B cell (primary cell): Measurements from ENCODE around the gene SP6. TPM values are rescaled to one million over a fixed set of nuclear protein-coding genes. Genes with fewer than 3 reads are reported as not detected.

Experiments
- ATAC-seq: fragments of 200-7000 bp; cut with Tn5 transposase; one replicate; pipeline ENCODE4 v1.10.0; 2021; ENCODE audit warnings: low read depth, mild to moderate bottlenecking, moderate number of reproducible peaks, moderate library complexity
- CTCF ChIA-PET: fragments of 350-600 bp; sonication (Branson Sonifier 250); formaldehyde crosslinking; loops from one replicate; lab custom pipeline; 2021; ENCODE audit warnings: antibody characterized with exemption, inconsistent platforms; lab: Charles Lee
- POLR2A ChIA-PET: fragments of 350-600 bp; sonication (Branson Sonifier 250); formaldehyde crosslinking; loops from one replicate; lab custom pipeline; 2021; ENCODE audit warnings: antibody characterized with exemption; lab: Charles Lee
- DNase-seq: peaks from one replicate; pipeline ENCODE4 v3.0.0; 2013
- H2AFZ ChIP-seq: 2 replicates; pipeline ENCODE4 v1.6.1; 2012; ENCODE audit warnings: mild to moderate bottlenecking, low read depth, low read length; ENCODE audit not compliant: insufficient read depth, poor library complexity, severe bottlenecking
- H3K27ac ChIP-seq, 2 donors: 1 replicate in 1 of 2; 2 replicates in 1 of 2; pipeline ENCODE4 v1.5.1; 2012 to 2013; ENCODE audit warnings: low read length in 2 of 2, mild to moderate bottlenecking in 2 of 2, moderate library complexity in 1 of 2
- H3K27me3 ChIP-seq, 4 experiments: fragments of 200-600 bp in 1 of 4; sonication (generic) in 1 of 4; replicated peaks in 1 of 4; 1 replicate in 2 of 4; 2 replicates in 2 of 4; pipeline versions ENCODE4 v1.6.1 to v1.7.0; 2013 to 2016; ENCODE audit warnings: low read length in 3 of 4, mild to moderate bottlenecking in 2 of 4, mixed read lengths in 1 of 4, moderate library complexity in 1 of 4; ENCODE audit not compliant: insufficient read depth in 4 of 4, control insufficient read depth in 3 of 4; ENCODE audit errors: control extremely low read depth in 1 of 4
- H3K36me3 ChIP-seq, 2 experiments: replicated peaks in 1 of 2; 1 replicate in 1 of 2; 2 replicates in 1 of 2; pipeline versions ENCODE4 v1.6.1 to v1.7.1; 2013; ENCODE audit warnings: low read length in 1 of 2; ENCODE audit not compliant: insufficient read depth in 2 of 2, control insufficient read depth in 1 of 2; ENCODE audit errors: control extremely low read depth in 1 of 2, extremely low read depth in 1 of 2
- H3K4me1 ChIP-seq, 2 donors: fragments of 200-600 bp in 1 of 2; sonication (generic) in 1 of 2; 1 replicate in 1 of 2; 2 replicates in 1 of 2; pipeline versions ENCODE4 v1.5.1 to v1.6.1; 2013 to 2017; ENCODE audit warnings: low read length in 2 of 2; ENCODE audit not compliant: control insufficient read depth in 2 of 2, insufficient read depth in 2 of 2
- H3K4me2 ChIP-seq: replicated peaks from 2 replicates; pipeline ENCODE3; 2012; ENCODE audit warnings: mild to moderate bottlenecking, low read depth, low read length; ENCODE audit not compliant: poor library complexity, severe bottlenecking
- H3K4me3 ChIP-seq, 5 experiments: fragments of 200-600 bp in 1 of 5; sonication (generic) in 1 of 5; 1 replicate in 3 of 5; 2 replicates in 2 of 5; pipeline versions ENCODE4 v1.5.1 to v1.7.0; 2011 to 2016; ENCODE audit warnings: low read length in 4 of 5, mild to moderate bottlenecking in 4 of 5, low read depth in 2 of 5, control low read depth in 1 of 5, moderate library complexity in 1 of 5; ENCODE audit not compliant: insufficient read depth in 1 of 5; ENCODE audit errors: control extremely low read depth in 1 of 5, extremely low read depth in 1 of 5
- H3K79me2 ChIP-seq: fragments of 200-600 bp; sonication (generic); one replicate; pipeline ENCODE4 v1.6.0; 2016; ENCODE audit warnings: low read length; ENCODE audit not compliant: control insufficient read depth, insufficient read depth
- H3K9ac ChIP-seq: fragments of 200-600 bp; sonication (generic); 2 replicates; pipeline ENCODE4 v1.6.1; 2017; ENCODE audit warnings: mild to moderate bottlenecking, low read length, moderate library complexity
- H3K9me3 ChIP-seq, 3 donors: one replicate each; pipeline versions ENCODE4 v1.6.1 to v1.7.1; 2013; ENCODE audit warnings: low read length in 2 of 3; ENCODE audit not compliant: control insufficient read depth in 2 of 3, insufficient read depth in 1 of 3; ENCODE audit errors: control extremely low read depth in 1 of 3
- H4K20me1 ChIP-seq: 2 replicates; pipeline ENCODE4 v1.6.0; 2012; ENCODE audit warnings: mild to moderate bottlenecking, low read length; ENCODE audit not compliant: insufficient read depth, control insufficient read depth, poor library complexity, severe bottlenecking
- H3K27ac Mint-ChIP-seq: one replicate; pipeline ENCODE4 v1.8.0; 2021; ENCODE audit warnings: mixed read lengths
- H3K27me3 Mint-ChIP-seq: one replicate; pipeline ENCODE4 v1.8.0; 2021; ENCODE audit warnings: mixed read lengths
- H3K4me1 Mint-ChIP-seq: one replicate; pipeline ENCODE4 v1.8.0; 2021; ENCODE audit warnings: mixed read lengths
- H3K4me3 Mint-ChIP-seq: one replicate; pipeline ENCODE4 v1.8.0; 2021; ENCODE audit warnings: mixed read lengths
- H3K9me3 Mint-ChIP-seq: one replicate; pipeline ENCODE4 v1.8.0; 2022; ENCODE audit warnings: mixed read lengths; ENCODE audit not compliant: insufficient read depth
- EZH2 ChIP-seq: IDR thresholded peaks from 2 replicates; pipeline ENCODE4 v1.6.1; 2012; ENCODE audit warnings: borderline replicate concordance, low read depth, mild to moderate bottlenecking, moderate library complexity, low read length; ENCODE audit not compliant: insufficient read depth, poor library complexity, severe bottlenecking
- WGBS: methylation state at CpG from one replicate; pipeline ENCODE4 v1.1.5; 2013; ENCODE audit warnings: missing lambda C conversion rate; ENCODE audit not compliant: insufficient coverage; 5-methylcytosine and 5-hydroxymethylcytosine counted together
- intact Hi-C: fragments of 100-400 bp; cut with micrococcal nuclease; formaldehyde crosslinking; loops from one replicate; pipeline ENCODE4 v1.10.0; 2022
- polyA plus RNA-seq: library from polyadenylated mRNA; depleted of rRNA; stranded (reverse); fragments of >200 nt; gene quantifications from 2 replicates; pipeline ENCODE4 v1.2.3, GENCODE V29; 2012
- total RNA-seq, 2 donors: library from RNA; stranded (reverse); fragments of 120-200 nt in 1 of 2; gene quantifications; 1 replicate in 1 of 2; 2 replicates in 1 of 2; pipeline versions ENCODE4 v1.2.3 to v1.2.4, GENCODE V29; 2013 to 2022
- TF ChIP-seq, protein P1 (sequence below): fragments of 200-600 bp; IDR thresholded peaks from one replicate; pipeline ENCODE4 v1.8.0; 2022; ENCODE audit warnings: antibody characterized with exemption, mild to moderate bottlenecking

Gene SP6
- total and polyA plus RNA-seq, 2 donors (not counting 1 experiment from before 2014, with no cell fraction given): 0.04 TPM; not detected in 1

DNA sequence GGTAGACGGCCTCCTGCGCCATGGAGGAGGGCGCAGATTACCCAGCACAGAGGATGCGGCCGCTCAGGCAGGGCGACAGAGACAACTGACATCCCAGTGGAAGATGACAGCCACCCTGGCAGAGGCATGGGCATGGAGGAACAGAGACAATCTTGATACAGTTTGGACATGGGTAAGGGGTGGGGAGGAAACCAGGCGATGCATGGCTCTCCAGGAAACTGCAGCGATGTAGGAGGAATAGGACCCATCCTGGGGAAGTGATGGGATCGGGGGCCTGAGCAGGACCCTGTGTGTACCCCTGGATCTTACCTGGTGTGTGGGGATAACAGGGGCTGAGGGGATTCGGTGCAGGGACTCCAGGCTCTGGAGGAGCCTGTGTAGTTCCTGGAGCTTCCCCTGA is 34.0 kb downstream of the SP6 start:
- ChIA-PET POLR2A (no interaction called here), CTCF (no interaction called here)
- no peak overlapping the region for H3K4me3 Mint-ChIP-seq
- H4K20me1 ChIP-seq: no peaks in the 10 kb centered on the region
- H2AFZ ChIP-seq: no peak overlapping the region
- H3K9ac ChIP-seq: no peak overlapping the region
- intact Hi-C loops: no loop called here
- H3K36me3 ChIP-seq: peaks cover 0 to 60% of the 10 kb centered on the region in 2 experiments
- H3K4me1 Mint-ChIP-seq: peaks cover 21% of the 10 kb centered on the region
- DNase-seq (no peak), ATAC-seq (no peak)
- H3K27me3 ChIP-seq: no peaks in the 10 kb centered on the region
- WGBS: 98% methylated on average over 10 of the region's 10 CpGs
- no peak overlapping the region for H3K4me3 ChIP-seq
- H3K79me2 ChIP-seq: peaks cover 3% of the 10 kb centered on the region
- TF ChIP-seq, protein P1, sequence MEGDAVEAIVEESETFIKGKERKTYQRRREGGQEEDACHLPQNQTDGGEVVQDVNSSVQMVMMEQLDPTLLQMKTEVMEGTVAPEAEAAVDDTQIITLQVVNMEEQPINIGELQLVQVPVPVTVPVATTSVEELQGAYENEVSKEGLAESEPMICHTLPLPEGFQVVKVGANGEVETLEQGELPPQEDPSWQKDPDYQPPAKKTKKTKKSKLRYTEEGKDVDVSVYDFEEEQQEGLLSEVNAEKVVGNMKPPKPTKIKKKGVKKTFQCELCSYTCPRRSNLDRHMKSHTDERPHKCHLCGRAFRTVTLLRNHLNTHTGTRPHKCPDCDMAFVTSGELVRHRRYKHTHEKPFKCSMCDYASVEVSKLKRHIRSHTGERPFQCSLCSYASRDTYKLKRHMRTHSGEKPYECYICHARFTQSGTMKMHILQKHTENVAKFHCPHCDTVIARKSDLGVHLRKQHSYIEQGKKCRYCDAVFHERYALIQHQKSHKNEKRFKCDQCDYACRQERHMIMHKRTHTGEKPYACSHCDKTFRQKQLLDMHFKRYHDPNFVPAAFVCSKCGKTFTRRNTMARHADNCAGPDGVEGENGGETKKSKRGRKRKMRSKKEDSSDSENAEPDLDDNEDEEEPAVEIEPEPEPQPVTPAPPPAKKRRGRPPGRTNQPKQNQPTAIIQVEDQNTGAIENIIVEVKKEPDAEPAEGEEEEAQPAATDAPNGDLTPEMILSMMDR: no peak
- no peak for TF ChIP-seq EZH2
- H3K27me3 Mint-ChIP-seq: no peaks in the 10 kb centered on the region
- no peak overlapping the region for H3K27ac ChIP-seq
- no peak overlapping the region for H3K27ac Mint-ChIP-seq
- no peaks in the 10 kb centered on the region for H3K9me3 ChIP-seq
- H3K9me3 Mint-ChIP-seq: no peaks in the 10 kb centered on the region
- peaks cover 10 to 15% of the 10 kb centered on the region in 2 donors for H3K4me1 ChIP-seq
- H3K4me2 ChIP-seq: no peak overlapping the region

DNA sequence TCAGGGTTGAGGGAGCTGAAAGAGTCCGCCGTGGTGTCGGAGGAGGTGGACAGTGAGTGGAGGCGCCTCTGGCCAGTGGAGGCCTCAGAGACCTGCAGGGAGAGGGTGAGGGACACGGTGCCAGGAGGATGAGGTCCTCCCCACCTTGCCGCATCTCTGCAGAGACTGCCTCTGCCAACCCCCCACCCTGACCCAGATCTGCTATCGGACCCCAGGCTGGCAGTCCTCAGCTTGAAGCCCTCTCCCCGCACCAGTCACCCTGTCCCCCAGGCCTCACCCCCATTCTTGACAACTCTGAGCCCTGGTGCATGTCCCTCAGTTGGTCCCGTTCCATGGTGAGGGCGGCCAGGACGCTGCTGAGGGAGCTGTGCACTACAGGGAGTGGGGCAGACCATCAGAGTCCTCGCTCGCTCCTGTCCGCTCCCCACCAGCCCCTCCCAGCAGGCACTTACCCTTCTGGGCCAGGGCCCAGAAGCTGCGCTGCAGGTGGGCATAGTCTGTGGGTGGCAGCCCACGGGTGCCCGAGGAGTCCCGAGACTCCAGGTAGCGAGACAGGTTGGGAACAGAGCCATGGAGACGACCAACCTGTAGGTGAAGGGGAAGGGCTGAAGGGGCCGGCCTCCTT is 34.7 kb downstream of the SP6 start:
- ChIA-PET POLR2A (no interaction called here), CTCF (no interaction called here)
- TF ChIP-seq, protein P1: no peak
- TF ChIP-seq EZH2: no peak
- H3K27ac Mint-ChIP-seq: no peak overlapping the region
- no peaks in the 10 kb centered on the region for H3K9me3 Mint-ChIP-seq
- H3K4me3 Mint-ChIP-seq: no peak overlapping the region
- intact Hi-C loops: no loop called here
- H3K4me1 Mint-ChIP-seq: peaks cover 13% of the 10 kb centered on the region
- peaks cover 0 to 65% of the 10 kb centered on the region in 2 experiments for H3K36me3 ChIP-seq
- ATAC-seq (no peak), DNase-seq (no peak)
- H3K9ac ChIP-seq: no peak overlapping the region
- peaks cover 7 to 9% of the 10 kb centered on the region in 2 donors for H3K4me1 ChIP-seq
- H3K9me3 ChIP-seq: no peaks in the 10 kb centered on the region
- H3K27me3 Mint-ChIP-seq: no peaks in the 10 kb centered on the region
- no peaks in the 10 kb centered on the region for H4K20me1 ChIP-seq
- no peak overlapping the region for H2AFZ ChIP-seq
- no peak overlapping the region for H3K4me3 ChIP-seq
- no peaks in the 10 kb centered on the region for H3K27me3 ChIP-seq
- 97% methylated on average over 17 of the region's 21 CpGs for WGBS
- H3K4me2 ChIP-seq: no peak overlapping the region
- no peak overlapping the region for H3K27ac ChIP-seq
- H3K79me2 ChIP-seq: no peaks in the 10 kb centered on the region
